ENCODE results near the gene ZNF793. TPM values are rescaled to one million over a fixed set of nuclear protein-coding genes. Genes with fewer than 3 reads are reported as not detected.

Gene ZNF793
- total RNA-seq (2014; rRNA removed; shearing (Covaris generic)) = 11.4 and 13.5 TPM in 2 replicates
- 6.8 and 8.0 TPM in 2 replicates for polyA plus RNA-seq (2016; fragmentation: Nextera tagmentation; extraction: Ambion mirVana)
- long read RNA-seq, partial matches to known transcripts = 0 of 1 reads
- long read RNA-seq, other reads (novel, unspliced or antisense) = 1 of 1 reads

DNA sequence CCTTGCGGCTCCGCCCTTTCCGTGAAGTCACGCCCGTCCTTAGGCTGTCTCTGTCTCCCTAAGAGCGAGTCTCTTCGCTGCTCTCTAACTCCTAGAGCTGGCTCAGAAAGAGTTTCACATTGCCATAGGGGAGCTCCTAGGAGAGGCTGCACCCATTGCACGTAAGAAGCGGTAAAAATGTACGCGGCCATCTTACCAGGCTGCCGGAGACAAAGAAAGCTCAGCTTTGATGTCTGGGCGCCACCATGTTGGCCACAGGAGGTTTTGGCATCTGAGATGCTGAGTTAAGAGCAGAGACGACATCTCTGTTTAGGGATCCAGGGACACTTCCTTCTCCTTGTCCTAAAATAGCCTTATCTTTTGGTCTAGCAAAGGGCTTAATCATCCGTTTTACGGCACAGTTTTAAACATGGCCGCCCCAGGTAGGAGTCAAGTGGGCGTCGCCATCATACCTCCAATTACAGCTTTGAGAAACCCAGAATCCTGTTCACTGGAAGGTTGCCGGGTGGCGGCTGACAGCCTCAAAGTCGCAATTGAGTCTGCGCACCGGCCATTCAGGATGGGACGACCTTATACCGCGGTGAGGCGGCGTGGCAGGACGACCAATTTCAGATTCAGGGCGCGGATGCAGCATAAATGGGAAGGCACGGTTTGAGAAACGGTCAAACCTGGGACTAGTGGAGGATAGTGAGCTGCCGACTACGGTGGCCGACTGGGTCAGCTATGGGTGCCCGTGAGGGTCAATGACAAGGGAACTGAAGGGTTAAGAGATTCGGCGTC is at the start of gene ZNF793:
TSS of gene ZNF793 (plus strand) at position 553 of the 780 bp plus-strand sequence. CDS start 16,501 bp downstream, outside the sequence.
- Histone ChIP-seq H3K79me2 (replicated peaks; ENCODE audit: insufficient read depth) (peaks cover 14% of the 10 kb centered on the region; the same call in 1 of the 2 replicates), H3K27me3 (ENCODE audit: insufficient read depth) (no peaks in the 10 kb centered on the region), H3K9me2 (ENCODE audit: insufficient read depth) (no peaks in the 10 kb centered on the region), H3F3A (replicated peaks; ENCODE audit: low read depth) (no peaks in the 10 kb centered on the region), H3K4me1 (ENCODE audit: insufficient read depth) (peaks cover 6% of the 10 kb centered on the region), H4K20me1 (replicated peaks; ENCODE audit: insufficient read depth) (no peaks in the 10 kb centered on the region), H3K27ac (ENCODE audit: low read depth) (peak within 1 kb of the TSS; percentile 99), H3K36me3 (ENCODE audit: insufficient read depth) (no peaks in the 10 kb centered on the region; the same call in 1 of the 2 replicates), H3K4me3 (peak within 1 kb of the TSS; percentile 74), H3K4me2 (peak within 1 kb of the TSS; percentile 95), H2AFZ (peak within 1 kb of the TSS; percentile 72)
- Mint-ChIP-seq H3K27me3 (ENCODE audit: insufficient read depth, low read depth, poor library complexity) (peaks cover 4% of the 10 kb centered on the region), H3K4me3 (no peak within 1 kb of the TSS), H3K36me3 (ENCODE audit: low read depth) (peaks cover 39% of the 10 kb centered on the region), H3K4me1 (peaks cover 3% of the 10 kb centered on the region; the same call in 2 of the 3 replicates), H3K9me3 (peaks cover 25% of the 10 kb centered on the region), H3K27ac (no peak within 1 kb of the TSS)
- TF ChIP-seq, protein P1, sequence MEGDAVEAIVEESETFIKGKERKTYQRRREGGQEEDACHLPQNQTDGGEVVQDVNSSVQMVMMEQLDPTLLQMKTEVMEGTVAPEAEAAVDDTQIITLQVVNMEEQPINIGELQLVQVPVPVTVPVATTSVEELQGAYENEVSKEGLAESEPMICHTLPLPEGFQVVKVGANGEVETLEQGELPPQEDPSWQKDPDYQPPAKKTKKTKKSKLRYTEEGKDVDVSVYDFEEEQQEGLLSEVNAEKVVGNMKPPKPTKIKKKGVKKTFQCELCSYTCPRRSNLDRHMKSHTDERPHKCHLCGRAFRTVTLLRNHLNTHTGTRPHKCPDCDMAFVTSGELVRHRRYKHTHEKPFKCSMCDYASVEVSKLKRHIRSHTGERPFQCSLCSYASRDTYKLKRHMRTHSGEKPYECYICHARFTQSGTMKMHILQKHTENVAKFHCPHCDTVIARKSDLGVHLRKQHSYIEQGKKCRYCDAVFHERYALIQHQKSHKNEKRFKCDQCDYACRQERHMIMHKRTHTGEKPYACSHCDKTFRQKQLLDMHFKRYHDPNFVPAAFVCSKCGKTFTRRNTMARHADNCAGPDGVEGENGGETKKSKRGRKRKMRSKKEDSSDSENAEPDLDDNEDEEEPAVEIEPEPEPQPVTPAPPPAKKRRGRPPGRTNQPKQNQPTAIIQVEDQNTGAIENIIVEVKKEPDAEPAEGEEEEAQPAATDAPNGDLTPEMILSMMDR (conservative IDR thresholded peaks at IDR 0.05; ENCODE audit: low read depth in 2 of 2) = no peak
- TF ChIP-seq, protein P2, sequence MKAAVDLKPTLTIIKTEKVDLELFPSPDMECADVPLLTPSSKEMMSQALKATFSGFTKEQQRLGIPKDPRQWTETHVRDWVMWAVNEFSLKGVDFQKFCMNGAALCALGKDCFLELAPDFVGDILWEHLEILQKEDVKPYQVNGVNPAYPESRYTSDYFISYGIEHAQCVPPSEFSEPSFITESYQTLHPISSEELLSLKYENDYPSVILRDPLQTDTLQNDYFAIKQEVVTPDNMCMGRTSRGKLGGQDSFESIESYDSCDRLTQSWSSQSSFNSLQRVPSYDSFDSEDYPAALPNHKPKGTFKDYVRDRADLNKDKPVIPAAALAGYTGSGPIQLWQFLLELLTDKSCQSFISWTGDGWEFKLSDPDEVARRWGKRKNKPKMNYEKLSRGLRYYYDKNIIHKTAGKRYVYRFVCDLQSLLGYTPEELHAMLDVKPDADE (IDR thresholded peaks at IDR 0.05) = peak; percentile 79; the same call in 1 of the 2 replicates
- TF ChIP-seq EZH2 (IDR thresholded peaks at IDR 0.05; ENCODE audit: low read depth, unreplicated experiment) = no peak
- TF ChIP-seq POLR2AphosphoS5 (IDR thresholded peaks at IDR 0.05; ENCODE audit: low read depth) = peak; percentile 87
- TF ChIP-seq, protein P3, sequence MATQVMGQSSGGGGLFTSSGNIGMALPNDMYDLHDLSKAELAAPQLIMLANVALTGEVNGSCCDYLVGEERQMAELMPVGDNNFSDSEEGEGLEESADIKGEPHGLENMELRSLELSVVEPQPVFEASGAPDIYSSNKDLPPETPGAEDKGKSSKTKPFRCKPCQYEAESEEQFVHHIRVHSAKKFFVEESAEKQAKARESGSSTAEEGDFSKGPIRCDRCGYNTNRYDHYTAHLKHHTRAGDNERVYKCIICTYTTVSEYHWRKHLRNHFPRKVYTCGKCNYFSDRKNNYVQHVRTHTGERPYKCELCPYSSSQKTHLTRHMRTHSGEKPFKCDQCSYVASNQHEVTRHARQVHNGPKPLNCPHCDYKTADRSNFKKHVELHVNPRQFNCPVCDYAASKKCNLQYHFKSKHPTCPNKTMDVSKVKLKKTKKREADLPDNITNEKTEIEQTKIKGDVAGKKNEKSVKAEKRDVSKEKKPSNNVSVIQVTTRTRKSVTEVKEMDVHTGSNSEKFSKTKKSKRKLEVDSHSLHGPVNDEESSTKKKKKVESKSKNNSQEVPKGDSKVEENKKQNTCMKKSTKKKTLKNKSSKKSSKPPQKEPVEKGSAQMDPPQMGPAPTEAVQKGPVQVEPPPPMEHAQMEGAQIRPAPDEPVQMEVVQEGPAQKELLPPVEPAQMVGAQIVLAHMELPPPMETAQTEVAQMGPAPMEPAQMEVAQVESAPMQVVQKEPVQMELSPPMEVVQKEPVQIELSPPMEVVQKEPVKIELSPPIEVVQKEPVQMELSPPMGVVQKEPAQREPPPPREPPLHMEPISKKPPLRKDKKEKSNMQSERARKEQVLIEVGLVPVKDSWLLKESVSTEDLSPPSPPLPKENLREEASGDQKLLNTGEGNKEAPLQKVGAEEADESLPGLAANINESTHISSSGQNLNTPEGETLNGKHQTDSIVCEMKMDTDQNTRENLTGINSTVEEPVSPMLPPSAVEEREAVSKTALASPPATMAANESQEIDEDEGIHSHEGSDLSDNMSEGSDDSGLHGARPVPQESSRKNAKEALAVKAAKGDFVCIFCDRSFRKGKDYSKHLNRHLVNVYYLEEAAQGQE (IDR thresholded peaks at IDR 0.05; ENCODE audit: unreplicated experiment) = no peak
- TF ChIP-seq, protein P4, sequence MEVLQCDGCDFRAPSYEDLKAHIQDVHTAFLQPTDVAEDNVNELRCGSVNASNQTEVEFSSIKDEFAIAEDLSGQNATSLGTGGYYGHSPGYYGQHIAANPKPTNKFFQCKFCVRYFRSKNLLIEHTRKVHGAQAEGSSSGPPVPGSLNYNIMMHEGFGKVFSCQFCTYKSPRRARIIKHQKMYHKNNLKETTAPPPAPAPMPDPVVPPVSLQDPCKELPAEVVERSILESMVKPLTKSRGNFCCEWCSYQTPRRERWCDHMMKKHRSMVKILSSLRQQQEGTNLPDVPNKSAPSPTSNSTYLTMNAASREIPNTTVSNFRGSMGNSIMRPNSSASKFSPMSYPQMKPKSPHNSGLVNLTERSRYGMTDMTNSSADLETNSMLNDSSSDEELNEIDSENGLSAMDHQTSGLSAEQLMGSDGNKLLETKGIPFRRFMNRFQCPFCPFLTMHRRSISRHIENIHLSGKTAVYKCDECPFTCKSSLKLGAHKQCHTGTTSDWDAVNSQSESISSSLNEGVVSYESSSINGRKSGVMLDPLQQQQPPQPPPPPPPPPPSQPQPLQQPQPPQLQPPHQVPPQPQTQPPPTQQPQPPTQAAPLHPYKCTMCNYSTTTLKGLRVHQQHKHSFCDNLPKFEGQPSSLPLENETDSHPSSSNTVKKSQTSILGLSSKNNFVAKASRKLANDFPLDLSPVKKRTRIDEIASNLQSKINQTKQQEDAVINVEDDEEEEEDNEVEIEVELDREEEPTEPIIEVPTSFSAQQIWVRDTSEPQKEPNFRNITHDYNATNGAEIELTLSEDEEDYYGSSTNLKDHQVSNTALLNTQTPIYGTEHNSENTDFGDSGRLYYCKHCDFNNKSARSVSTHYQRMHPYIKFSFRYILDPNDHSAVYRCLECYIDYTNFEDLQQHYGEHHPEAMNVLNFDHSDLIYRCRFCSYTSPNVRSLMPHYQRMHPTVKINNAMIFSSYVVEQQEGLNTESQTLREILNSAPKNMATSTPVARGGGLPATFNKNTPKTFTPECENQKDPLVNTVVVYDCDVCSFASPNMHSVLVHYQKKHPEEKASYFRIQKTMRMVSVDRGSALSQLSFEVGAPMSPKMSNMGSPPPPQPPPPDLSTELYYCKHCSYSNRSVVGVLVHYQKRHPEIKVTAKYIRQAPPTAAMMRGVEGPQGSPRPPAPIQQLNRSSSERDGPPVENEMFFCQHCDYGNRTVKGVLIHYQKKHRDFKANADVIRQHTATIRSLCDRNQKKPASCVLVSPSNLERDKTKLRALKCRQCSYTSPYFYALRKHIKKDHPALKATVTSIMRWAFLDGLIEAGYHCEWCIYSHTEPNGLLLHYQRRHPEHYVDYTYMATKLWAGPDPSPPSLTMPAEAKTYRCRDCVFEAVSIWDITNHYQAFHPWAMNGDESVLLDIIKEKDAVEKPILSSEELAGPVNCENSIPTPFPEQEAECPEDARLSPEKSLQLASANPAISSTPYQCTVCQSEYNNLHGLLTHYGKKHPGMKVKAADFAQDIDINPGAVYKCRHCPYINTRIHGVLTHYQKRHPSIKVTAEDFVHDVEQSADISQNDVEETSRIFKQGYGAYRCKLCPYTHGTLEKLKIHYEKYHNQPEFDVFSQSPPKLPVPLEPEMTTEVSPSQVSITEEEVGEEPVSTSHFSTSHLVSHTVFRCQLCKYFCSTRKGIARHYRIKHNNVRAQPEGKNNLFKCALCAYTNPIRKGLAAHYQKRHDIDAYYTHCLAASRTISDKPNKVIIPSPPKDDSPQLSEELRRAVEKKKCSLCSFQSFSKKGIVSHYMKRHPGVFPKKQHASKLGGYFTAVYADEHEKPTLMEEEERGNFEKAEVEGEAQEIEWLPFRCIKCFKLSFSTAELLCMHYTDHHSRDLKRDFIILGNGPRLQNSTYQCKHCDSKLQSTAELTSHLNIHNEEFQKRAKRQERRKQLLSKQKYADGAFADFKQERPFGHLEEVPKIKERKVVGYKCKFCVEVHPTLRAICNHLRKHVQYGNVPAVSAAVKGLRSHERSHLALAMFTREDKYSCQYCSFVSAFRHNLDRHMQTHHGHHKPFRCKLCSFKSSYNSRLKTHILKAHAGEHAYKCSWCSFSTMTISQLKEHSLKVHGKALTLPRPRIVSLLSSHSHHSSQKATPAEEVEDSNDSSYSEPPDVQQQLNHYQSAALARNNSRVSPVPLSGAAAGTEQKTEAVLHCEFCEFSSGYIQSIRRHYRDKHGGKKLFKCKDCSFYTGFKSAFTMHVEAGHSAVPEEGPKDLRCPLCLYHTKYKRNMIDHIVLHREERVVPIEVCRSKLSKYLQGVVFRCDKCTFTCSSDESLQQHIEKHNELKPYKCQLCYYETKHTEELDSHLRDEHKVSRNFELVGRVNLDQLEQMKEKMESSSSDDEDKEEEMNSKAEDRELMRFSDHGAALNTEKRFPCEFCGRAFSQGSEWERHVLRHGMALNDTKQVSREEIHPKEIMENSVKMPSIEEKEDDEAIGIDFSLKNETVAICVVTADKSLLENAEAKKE (CRISPR knock-in tag; IDR thresholded peaks at IDR 0.05) = no peak
- no peak for TF ChIP-seq EZH2phosphoT487 (IDR thresholded peaks at IDR 0.05; ENCODE audit: unreplicated experiment)
- no peak for TF ChIP-seq NANOG (IDR thresholded peaks at IDR 0.05; ENCODE audit: borderline replicate concordance)
- TF ChIP-seq CREB1 (CRISPR knock-in tag; IDR thresholded peaks at IDR 0.05; ENCODE audit: low read depth) = no peak; the same call in 1 of the 2 replicates
- TF ChIP-seq JUNB (IDR thresholded peaks at IDR 0.05; ENCODE audit: unreplicated experiment) = no peak
- no peak for TF ChIP-seq STAT1 (IDR thresholded peaks at IDR 0.05; ENCODE audit: unreplicated experiment)
- peak; percentile 89 for ATAC-seq
- DNase-seq (ENCODE audit: low spot score) = peak; percentile 93

Measured in GM23338 (cell line).